ENCODE data around the gene KDELR3.

DNA sequence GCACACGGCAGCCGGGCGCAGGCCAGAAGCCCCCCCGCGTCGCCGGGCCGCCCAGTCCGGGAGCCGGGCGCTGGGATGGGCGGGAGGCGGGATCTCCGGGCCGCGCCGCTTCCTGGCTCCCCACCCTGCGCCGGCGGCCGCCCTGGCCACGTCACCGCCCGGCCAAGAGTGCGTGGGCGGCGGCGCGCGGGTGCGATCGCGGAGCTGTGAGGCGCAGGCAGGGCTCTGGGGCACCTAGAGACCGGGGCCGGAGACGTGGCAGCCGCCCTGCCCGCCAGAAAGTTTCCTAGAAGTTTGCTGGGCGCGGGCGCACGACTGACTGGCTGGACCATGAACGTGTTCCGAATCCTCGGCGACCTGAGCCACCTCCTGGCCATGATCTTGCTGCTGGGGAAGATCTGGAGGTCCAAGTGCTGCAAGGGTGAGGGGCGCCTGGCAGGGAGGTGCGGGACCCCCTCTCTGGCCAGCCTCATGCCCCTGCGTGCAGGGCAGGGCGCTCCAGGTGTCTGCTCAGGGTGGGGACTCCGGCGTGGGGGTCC, at the start of gene KDELR3:
- TF ChIP-seq POLR2AphosphoS5 (IDR thresholded peaks at IDR 0.05) (peak in 2 of 3 donors; percentile 37 to 61), EP300 (IDR thresholded peaks at IDR 0.05; ENCODE audit: low read depth) (no peak), POLR2A (IDR thresholded peaks at IDR 0.05) (peak; percentile 43)
- TF ChIP-seq, protein P1, sequence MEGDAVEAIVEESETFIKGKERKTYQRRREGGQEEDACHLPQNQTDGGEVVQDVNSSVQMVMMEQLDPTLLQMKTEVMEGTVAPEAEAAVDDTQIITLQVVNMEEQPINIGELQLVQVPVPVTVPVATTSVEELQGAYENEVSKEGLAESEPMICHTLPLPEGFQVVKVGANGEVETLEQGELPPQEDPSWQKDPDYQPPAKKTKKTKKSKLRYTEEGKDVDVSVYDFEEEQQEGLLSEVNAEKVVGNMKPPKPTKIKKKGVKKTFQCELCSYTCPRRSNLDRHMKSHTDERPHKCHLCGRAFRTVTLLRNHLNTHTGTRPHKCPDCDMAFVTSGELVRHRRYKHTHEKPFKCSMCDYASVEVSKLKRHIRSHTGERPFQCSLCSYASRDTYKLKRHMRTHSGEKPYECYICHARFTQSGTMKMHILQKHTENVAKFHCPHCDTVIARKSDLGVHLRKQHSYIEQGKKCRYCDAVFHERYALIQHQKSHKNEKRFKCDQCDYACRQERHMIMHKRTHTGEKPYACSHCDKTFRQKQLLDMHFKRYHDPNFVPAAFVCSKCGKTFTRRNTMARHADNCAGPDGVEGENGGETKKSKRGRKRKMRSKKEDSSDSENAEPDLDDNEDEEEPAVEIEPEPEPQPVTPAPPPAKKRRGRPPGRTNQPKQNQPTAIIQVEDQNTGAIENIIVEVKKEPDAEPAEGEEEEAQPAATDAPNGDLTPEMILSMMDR (IDR thresholded peaks at IDR 0.05): no peak
